H1 (cell line): ENCODE data around the gene BRI3BP. TPM values are rescaled to one million over a fixed set of nuclear protein-coding genes. Genes with fewer than 3 reads are reported as not detected.

ENCODE experiments used
- CHD7 ChIP-seq: fragments of 300-600 bp; sonication (generic); IDR thresholded peaks from 2 replicates; pipeline ENCODE4 v1.7.1; 2012; ENCODE audit warnings: low read length, moderate library complexity, mild to moderate bottlenecking, inconsistent platforms; ENCODE audit not compliant: insufficient replicate concordance
- CTCF ChIP-seq, 3 experiments: IDR thresholded peaks; 1 replicate in 2 of 3; 2 replicates in 1 of 3; pipeline versions ENCODE4 v1.5.1 to v1.6.1; 2011; ENCODE audit warnings: low read length in 3 of 3, mild to moderate bottlenecking in 3 of 3, inconsistent platforms in 2 of 3, low read depth in 1 of 3, moderate library complexity in 1 of 3; ENCODE audit not compliant: insufficient read depth in 1 of 3; ENCODE audit errors: control extremely low read depth in 1 of 3
- polyA plus RNA-seq, 7 experiments: library from polyadenylated mRNA; depleted of rRNA in 3 of 7; stranded (reverse) in 5 of 7; unstranded in 2 of 7; fragments of >200 nt in 5 of 7; fragments of 200-250 nt in 2 of 7; gene quantifications; 1 replicate in 5 of 7; 2 replicates in 1 of 7; 4 replicates in 1 of 7; pipeline versions ENCODE4 v1.2.1 to v1.2.3, GENCODE V29; 2011 to 2013; ENCODE audit warnings: missing spikeins in 2 of 7, mixed read lengths in 2 of 7
- total RNA-seq: library from RNA; stranded (reverse); fragmentation: NEBNext Ultra II Directional; extraction: Animal tissue kit (Norgen Biotek cat#: 25700); gene quantifications from 2 replicates; pipeline ENCODE4 v1.2.1, GENCODE V29; 2021

The BRI3BP gene
- total and polyA plus RNA-seq, 2 of the 8 experiments (the other 6 are each of a cell fraction or from before 2014, with no cell fraction given): 5.4 to 14.2 TPM

- TF ChIP-seq CHD7: no peak
- no peak for TF ChIP-seq CTCF (IDR thresholded peaks at IDR 0.05; ENCODE audit: control extremely low read depth in 1 of 3, insufficient read depth in 1 of 3, low read depth in 1 of 3, low read length in 3 of 3)
Measured at GRCh38 chr12:125056306-125056705, 62.9 kb downstream of the BRI3BP start (continued).
